HL-60 (cell line): ENCODE data around the gene MYOF.

Source experiments
- DNase-seq, 2 experiments: peaks; one replicate each; pipeline ENCODE4 v3.0.0-alpha.2; 2010 to 2020; ENCODE audit warnings: low read depth in 1 of 2, low spot score in 1 of 2
- H3K27ac ChIP-seq: fragments of 250-450 bp; sonication (Bioruptor Pico); replicated peaks from 2 replicates; pipeline ENCODE4 v1.5.1; 2020; ENCODE audit warnings: mild to moderate bottlenecking, moderate library complexity
- H3K27me3 ChIP-seq: fragments of 250-450 bp; sonication (Bioruptor Pico); 2 replicates; pipeline ENCODE4 v1.5.1; 2021; ENCODE audit warnings: mild to moderate bottlenecking, moderate library complexity; ENCODE audit not compliant: insufficient read depth, poor library complexity, severe bottlenecking
- H3K4me3 ChIP-seq: replicated peaks from 2 replicates; pipeline ENCODE4 v1.5.1; 2011; ENCODE audit warnings: mild to moderate bottlenecking, control low read depth, low read length; ENCODE audit not compliant: insufficient read depth
- CTCF ChIP-seq: IDR thresholded peaks from one replicate; pipeline ENCODE4 v1.5.1; 2011; ENCODE audit warnings: low read length, control low read depth, inconsistent platforms; ENCODE audit not compliant: insufficient read depth
- GABPA ChIP-seq: IDR thresholded peaks from 2 replicates; pipeline ENCODE4 v1.6.1; 2012; ENCODE audit warnings: low read depth
- POLR2AphosphoS5 ChIP-seq: IDR thresholded peaks from 2 replicates; pipeline ENCODE4 v1.6.1; 2012; ENCODE audit warnings: low read depth
- REST ChIP-seq: IDR thresholded peaks from 2 replicates; pipeline ENCODE4 v1.6.1; 2012; ENCODE audit warnings: low read depth; ENCODE audit not compliant: insufficient replicate concordance
- SPI1 ChIP-seq: IDR thresholded peaks from 2 replicates; pipeline ENCODE4 v1.6.1; 2012; ENCODE audit warnings: low read depth, mild to moderate bottlenecking, borderline replicate concordance

MYOF gene

GRCh38 chr10:93412801-93413200 lies 69.3 kb downstream of the MYOF start:
- TF ChIP-seq POLR2AphosphoS5, result no peak
- TF ChIP-seq SPI1, result peak; percentile 53; the same call in 1 of the 2 replicates
- TF ChIP-seq GABPA, result no peak
- no peak for TF ChIP-seq CTCF
- no peak for TF ChIP-seq REST
- Histone ChIP-seq H3K4me3 (no peak overlapping the region), H3K27me3 (no peaks in the 10 kb centered on the region), H3K27ac (peak overlapping the region; percentile 61)
- DNase-seq, result peak; percentile 62 to 70

- no peak overlapping the region for H3K27ac ChIP-seq
- DNase-seq, result no peak
- H3K4me3 ChIP-seq, result no peak overlapping the region
- TF ChIP-seq SPI1 (no peak), REST (no peak), CTCF (no peak), GABPA (no peak), POLR2AphosphoS5 (no peak)
- no peaks in the 10 kb centered on the region for H3K27me3 ChIP-seq
Measured at GRCh38 chr10:93410697-93411348, 71.3 kb downstream of the MYOF start.

GRCh38 chr10:93408783-93409182 lies 73.4 kb downstream of the MYOF start:
- DNase-seq, result no peak
- Histone ChIP-seq H3K27me3 (no peaks in the 10 kb centered on the region), H3K4me3 (no peak overlapping the region), H3K27ac (no peak overlapping the region)
- TF ChIP-seq SPI1, result no peak
- TF ChIP-seq REST, result no peak
- TF ChIP-seq POLR2AphosphoS5, result no peak
- no peak for TF ChIP-seq GABPA
- TF ChIP-seq CTCF, result no peak
